ENCODE data around the gene ATXN2L.
A peak's percentile ranks its signal among the peaks of the same experiment; 100 is the strongest.

ATXN2L gene

GRCh38 chr16:28872952-28873351 is 50.2 kb downstream of the ATXN2L start:
- no peaks in the 10 kb centered on the region for H3F3A ChIP-seq (ENCODE audit: control insufficient read depth, insufficient read depth)
- H3K27me3 ChIP-seq (ENCODE audit: control insufficient read depth, low read length): no peaks in the 10 kb centered on the region
- H3K79me2 ChIP-seq (ENCODE audit: control insufficient read depth, low read length): no peaks in the 10 kb centered on the region
- no peak overlapping the region for H3K27ac ChIP-seq (ENCODE audit: low read depth, low read length)
- no peaks in the 10 kb centered on the region for H3K4me1 ChIP-seq (ENCODE audit: control insufficient read depth, low read length)
- no peaks in the 10 kb centered on the region for H4K20me1 ChIP-seq (ENCODE audit: control insufficient read depth, insufficient read depth, low read depth, low read length)
- H3K4me2 ChIP-seq (ENCODE audit: low read length): no peak overlapping the region
- H3K9me3 ChIP-seq (ENCODE audit: control insufficient read depth, insufficient read depth, low read length): no peaks in the 10 kb centered on the region
- no peak overlapping the region for H3K4me3 ChIP-seq (ENCODE audit: low read length)
- peaks cover 43% of the 10 kb centered on the region for H3K36me3 ChIP-seq (ENCODE audit: control insufficient read depth, low read length)
- no peaks in the 10 kb centered on the region for H3K9me2 ChIP-seq (replicated peaks; ENCODE audit: control insufficient read depth, low read length)
- TF ChIP-seq EZH2phosphoT487 (IDR thresholded peaks at IDR 0.05; ENCODE audit: borderline replicate concordance, low read length) (no peak), CTCF (IDR thresholded peaks at IDR 0.05; ENCODE audit: low read depth, low read length, poor library complexity, severe bottlenecking) (no peak)

- Histone ChIP-seq H3K4me2 (ENCODE audit: low read length) (no peak overlapping the region), H3K9me2 (replicated peaks; ENCODE audit: control insufficient read depth, low read length) (no peaks in the 10 kb centered on the region), H3F3A (ENCODE audit: control insufficient read depth, insufficient read depth) (no peaks in the 10 kb centered on the region), H3K4me1 (ENCODE audit: control insufficient read depth, low read length) (peaks cover 5% of the 10 kb centered on the region), H3K4me3 (ENCODE audit: low read length) (no peak overlapping the region), H3K27ac (ENCODE audit: low read depth, low read length) (no peak overlapping the region), H4K20me1 (ENCODE audit: control insufficient read depth, insufficient read depth, low read depth, low read length) (no peaks in the 10 kb centered on the region), H3K36me3 (ENCODE audit: control insufficient read depth, low read length) (peaks cover 42% of the 10 kb centered on the region), H3K27me3 (ENCODE audit: control insufficient read depth, low read length) (no peaks in the 10 kb centered on the region), H3K9me3 (ENCODE audit: control insufficient read depth, insufficient read depth, low read length) (no peaks in the 10 kb centered on the region), H3K79me2 (ENCODE audit: control insufficient read depth, low read length) (peaks cover 4% of the 10 kb centered on the region)
- no peak for TF ChIP-seq EZH2phosphoT487 (IDR thresholded peaks at IDR 0.05; ENCODE audit: borderline replicate concordance, low read length)
- peak; percentile 82 for TF ChIP-seq CTCF (IDR thresholded peaks at IDR 0.05; ENCODE audit: low read depth, low read length, poor library complexity, severe bottlenecking)
Observed at GRCh38 chr16:28873543-28874201, 50.9 kb downstream of the ATXN2L start.

GRCh38 chr16:28874406-28874805 is 51.6 kb downstream of the ATXN2L start:
- Histone ChIP-seq H3K27me3 (ENCODE audit: control insufficient read depth, low read length) (no peaks in the 10 kb centered on the region), H3F3A (ENCODE audit: control insufficient read depth, insufficient read depth) (no peaks in the 10 kb centered on the region), H3K36me3 (ENCODE audit: control insufficient read depth, low read length) (peaks cover 34% of the 10 kb centered on the region), H3K9me3 (ENCODE audit: control insufficient read depth, insufficient read depth, low read length) (no peaks in the 10 kb centered on the region), H3K27ac (ENCODE audit: low read depth, low read length) (no peak overlapping the region), H3K79me2 (ENCODE audit: control insufficient read depth, low read length) (peaks cover 12% of the 10 kb centered on the region), H3K4me2 (ENCODE audit: low read length) (no peak overlapping the region), H3K9me2 (replicated peaks; ENCODE audit: control insufficient read depth, low read length) (no peaks in the 10 kb centered on the region), H3K4me1 (ENCODE audit: control insufficient read depth, low read length) (peaks cover 12% of the 10 kb centered on the region), H4K20me1 (ENCODE audit: control insufficient read depth, insufficient read depth, low read depth, low read length) (no peaks in the 10 kb centered on the region), H3K4me3 (ENCODE audit: low read length) (no peak overlapping the region)
- no peak for TF ChIP-seq EZH2phosphoT487 (IDR thresholded peaks at IDR 0.05; ENCODE audit: borderline replicate concordance, low read length)
- TF ChIP-seq CTCF (IDR thresholded peaks at IDR 0.05; ENCODE audit: low read depth, low read length, poor library complexity, severe bottlenecking): no peak

Measured in DOHH2 (cell line).